ENCODE measurements around the gene NCAM1.

The NCAM1 gene

DNA sequence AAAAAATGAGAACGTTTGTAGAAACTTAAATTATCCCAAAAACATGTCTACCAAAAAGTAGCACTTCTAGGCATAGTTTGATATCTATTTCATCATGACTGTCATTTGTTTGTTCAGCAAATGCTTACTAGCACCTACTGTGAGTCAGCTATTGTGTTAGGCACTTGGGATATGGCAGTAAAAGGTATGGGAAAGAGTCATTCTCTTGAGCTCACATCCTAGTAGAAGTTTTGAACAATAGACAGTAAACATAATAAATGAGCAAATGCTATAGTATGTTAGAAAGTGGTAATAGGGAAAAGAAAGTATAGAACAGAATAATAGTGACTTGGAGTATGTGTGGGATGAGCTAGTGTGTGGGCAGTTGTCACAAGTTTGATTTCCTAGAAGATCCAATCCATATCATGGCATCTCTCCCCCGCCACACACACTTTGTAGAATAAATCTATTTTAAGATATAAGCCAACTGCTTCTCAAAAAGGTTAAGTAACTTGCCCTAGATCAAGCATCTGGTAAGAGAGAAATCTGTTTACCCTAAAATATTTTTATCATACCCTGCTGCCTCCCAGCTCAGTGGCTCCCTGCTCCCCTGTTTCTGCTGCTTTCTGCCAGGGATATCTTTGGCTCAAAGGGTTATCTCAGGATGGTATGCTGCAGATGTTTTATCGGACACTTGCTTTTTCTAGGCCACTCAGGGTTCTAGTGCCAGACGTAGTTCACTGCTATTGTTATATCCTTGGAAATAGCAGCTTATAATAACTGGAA lies 129.7 kb downstream of the NCAM1 start:
- no peak for FAIRE-seq

DNA sequence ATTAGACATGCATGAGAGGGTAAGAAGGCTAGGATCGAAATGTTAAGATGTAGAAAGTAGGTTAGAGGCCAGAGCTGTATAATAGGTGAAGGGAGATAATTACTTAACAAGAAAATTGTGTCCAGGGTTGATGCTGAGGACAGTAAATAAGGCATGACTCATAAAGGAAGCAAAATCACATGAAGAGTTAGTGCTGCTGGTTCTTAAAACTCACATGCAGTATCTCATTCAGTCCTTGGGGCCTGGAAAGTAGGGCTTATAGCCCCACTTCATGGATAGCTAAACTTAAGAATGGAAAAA lies 130.2 kb downstream of the NCAM1 start:
- no peak for FAIRE-seq

DNA sequence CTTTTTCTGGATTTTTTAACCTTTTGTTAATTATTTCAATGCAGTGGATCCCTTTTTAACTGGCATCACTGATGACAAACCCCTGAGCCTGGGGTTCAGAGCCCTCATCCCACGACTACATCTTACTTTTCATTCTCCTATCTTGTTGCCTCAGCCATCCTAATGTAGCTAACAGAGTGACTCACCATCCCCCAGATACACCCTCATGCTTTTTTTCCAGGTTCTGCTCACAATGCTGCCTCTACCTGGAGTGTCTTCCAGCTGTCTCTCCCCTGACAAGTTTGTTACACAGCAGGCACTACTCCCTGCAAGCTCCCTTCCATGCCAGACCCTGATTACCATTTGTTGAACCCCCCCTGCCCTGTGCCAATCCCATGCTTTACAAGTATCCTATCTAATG lies 135.4 kb downstream of the NCAM1 start:
- no peak for FAIRE-seq

DNA sequence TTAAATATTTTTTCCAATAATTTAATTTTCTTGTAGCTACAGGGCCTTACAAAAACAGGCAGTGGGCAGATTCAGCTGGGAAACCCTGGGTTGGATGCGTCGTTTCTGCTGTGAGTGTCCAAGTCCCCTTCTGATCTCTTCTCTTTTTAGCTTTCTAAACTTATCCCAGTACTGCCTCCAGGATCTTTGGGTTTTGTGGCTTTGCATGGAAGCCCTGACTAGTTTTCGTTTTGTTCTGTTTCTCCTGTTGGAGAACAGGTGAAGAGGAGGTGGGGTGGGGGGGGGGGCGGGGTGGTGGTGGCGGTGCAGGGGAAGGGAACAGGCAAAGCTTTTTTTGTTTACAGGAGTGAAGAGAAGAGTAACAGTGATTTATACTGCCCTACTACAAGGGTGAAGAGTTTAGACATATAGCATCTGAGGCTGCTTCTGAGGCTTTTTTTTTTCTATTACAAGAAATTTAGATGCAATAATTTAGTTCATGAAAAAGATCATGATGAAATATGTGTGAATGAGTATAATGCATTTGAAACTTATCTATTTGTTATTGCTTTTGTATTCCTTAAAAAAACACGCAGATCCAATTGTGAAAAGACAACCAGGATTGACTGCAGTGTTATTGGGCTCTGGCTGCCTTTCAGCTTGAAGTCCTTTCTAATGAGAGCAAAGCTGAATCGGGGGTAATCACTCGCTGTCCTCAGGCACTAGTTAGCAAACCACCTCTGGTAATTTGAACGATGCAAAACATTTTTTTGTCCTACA lies 142.9 kb downstream of the NCAM1 start:
- FAIRE-seq = no peak

DNA sequence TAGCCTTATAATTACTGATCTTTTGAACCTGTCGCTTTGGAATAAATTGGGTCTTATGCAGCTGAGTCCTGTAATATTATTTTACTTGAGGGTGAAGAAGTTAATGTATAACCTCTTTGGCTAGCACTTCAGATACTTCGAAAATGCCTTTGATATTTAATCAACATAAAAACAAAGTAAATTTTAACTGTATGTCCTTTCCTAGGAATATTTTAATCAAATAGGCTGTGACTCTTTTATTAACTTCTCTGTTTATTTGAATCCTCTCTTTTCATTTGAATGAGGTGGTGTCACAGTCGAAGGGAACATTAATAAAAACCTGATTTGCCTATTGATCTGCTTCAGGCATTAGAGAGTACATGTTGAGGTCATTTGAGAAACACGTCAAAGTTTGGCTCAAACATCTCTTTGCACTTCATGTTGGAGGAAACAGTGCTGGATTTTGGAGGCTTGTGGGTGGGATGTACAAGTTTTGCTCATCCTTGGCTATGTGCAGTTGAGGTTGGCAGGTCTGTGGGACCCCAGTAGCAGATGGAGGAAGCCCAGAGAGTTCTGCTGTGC lies 143.6 kb downstream of the NCAM1 start:
- FAIRE-seq = no peak

DNA sequence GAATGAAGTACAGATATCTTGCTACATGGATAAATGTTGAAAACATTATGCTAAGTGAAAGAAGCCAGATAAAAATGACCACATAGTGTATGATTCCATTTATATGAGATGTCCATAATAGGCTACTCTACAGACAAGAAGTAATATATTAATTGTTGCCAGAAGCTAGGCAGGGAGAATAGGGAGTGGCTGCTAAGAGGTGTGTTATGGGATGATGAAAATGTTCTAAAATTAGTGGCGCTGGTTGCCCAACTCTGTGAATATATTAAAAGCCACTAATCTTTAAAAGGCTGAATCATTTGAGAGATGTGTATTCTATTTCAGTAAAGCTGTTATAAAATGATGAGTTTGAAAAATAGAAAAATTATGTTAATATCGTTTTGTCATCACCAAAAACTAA lies 144.4 kb downstream of the NCAM1 start:
- FAIRE-seq = no peak

DNA sequence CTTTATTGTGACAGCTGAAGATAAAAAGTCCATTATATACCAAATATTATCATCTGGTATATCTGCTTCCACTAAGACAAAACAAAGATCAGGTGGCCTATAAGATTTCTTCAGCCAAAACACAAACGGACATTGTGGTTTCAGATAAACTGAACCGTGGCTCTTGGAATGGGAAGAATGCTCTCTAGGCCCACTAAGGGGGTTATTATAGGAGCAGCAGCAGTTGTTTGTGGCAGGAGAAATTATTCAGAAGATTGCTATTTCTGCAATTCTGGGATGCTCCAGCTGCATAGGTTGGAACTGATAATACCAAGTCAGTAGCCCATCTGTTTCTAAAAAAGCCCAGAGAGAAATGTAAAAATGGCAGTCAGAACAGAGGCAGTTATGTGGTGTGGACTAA lies 145.3 kb downstream of the NCAM1 start:
- no peak for FAIRE-seq

DNA sequence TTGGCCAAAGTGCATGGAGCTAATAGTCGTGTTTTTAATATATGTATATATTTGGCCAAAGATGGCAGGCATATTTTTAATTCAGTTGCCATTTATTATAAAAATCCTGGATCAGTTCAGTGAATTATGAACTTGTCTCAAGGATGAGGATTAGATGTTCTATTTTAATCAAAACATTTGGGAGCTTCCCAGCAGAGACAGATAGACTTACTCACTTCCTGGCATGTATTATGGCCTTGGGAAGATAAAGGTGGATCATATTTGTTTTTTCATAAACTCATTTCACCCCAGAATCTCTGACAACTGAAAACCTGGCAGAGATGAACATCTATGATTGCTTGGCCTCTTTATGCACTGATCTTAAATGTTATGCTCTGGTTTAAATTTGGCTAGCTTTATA lies 148.8 kb downstream of the NCAM1 start:
- FAIRE-seq = no peak

DNA sequence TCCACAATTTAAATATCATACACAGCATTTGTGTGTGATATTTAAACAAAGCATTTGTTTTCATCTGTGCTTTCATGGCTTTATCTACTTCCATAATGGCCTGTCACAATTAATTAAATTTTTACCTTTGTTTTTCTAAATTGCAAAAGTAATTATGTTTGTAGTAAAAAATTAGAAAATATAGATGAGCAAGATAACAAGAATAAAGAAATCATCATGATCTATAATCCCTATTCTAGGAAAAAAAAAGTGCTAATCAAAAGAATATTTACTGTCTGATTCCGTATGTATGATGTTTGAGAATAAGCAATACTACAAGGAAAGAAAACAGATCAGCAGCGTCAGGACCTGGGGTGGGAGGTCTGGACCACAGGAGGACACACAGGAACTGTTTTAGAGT lies 149.9 kb downstream of the NCAM1 start:
- no peak for FAIRE-seq

DNA sequence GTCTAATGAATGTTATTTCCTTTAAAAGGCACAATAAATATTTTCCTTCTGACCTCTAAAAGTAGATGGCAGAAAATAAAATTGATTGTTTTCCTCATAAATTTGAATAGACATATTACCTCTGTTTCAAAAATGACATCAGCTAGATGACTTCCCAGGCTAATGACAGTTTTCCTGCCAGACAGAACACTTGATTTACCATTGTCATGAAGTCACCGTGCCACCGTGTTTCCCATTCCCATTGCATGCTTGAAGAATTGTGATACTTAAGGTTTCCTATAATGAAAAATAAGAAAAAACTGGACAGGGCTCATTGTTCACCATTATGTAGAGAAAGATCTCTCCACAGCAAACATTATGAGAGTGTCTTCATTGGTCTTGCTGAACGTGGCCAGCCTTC lies 151.1 kb downstream of the NCAM1 start:
- FAIRE-seq = no peak

DNA sequence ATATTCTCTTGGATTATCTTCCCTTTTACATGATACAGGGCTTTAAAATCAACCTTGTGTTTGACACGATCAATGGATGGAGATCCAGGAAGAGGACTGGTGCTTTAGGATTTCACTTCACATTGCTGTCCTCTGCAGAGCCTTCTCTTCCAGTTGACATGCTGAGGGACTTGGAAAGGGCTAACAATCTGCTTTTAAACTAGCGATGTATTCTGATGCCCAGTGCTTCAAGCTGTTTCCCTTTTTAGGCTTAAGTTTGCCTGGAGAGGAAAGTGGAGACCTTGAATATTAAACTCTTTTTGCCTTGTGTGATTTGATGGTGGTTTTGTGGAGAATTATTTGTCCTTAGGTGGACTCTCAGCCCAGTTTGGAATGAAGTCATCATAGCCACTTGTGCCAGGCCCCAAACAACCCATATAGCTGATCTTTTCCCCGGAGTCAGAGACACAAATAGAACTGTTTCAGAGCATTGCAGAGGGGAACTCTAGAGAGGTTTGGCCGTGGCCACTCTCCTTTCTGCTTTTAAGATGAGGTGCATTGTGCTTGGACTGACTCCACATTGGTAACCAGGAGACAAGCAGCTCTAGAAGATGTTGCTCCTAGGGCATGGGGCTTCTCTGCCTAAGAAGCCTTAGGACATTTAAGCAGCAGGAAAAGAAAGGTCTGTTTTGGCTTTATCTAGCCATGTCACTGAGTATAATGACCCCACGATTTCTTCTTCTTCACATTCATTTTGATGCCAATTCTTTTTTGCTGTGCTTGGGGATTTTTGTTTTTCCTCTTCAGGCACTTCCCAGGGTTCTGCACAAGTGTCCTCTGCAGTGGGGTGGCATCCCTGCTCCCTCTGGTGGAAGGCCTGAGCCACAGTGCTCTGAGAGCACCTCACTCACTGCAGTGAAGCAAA lies 152.8 kb downstream of the NCAM1 start:
- FAIRE-seq = no peak

DNA sequence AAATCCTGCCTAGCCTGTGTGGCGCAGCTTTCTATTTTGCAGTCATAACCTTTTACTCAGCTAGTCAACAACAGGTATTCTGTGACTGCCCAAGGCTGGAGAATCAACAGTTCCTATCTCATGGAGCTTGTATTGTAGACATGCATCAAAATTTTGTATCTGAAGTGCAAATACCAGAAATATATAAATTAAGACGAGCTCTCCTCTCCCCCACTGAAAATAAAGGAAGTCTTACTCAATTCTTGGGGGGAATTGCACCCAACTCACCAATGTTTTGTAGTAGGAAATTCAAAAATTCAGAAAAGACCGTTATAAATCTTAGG lies 153.4 kb downstream of the NCAM1 start:
- FAIRE-seq = no peak

DNA sequence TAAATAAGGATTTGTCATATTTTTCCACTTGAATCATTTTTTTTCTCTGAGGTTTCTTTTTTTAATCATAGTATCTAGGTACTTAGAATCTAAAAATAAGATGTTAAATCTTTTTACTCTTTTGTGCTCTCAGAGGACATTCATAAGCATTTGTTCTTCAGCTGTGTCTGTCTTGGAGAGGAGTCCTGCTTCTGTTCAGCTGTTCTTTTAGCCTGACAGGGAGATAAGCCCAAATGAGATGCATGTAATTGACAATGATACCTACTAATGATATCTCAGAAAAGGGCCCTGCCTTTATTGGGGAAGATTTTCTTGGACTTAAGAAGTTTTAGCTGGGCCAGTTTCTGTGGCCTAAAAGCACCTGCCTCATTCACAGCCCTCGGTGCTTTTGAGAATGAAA lies 156.9 kb downstream of the NCAM1 start:
- no peak for FAIRE-seq

DNA sequence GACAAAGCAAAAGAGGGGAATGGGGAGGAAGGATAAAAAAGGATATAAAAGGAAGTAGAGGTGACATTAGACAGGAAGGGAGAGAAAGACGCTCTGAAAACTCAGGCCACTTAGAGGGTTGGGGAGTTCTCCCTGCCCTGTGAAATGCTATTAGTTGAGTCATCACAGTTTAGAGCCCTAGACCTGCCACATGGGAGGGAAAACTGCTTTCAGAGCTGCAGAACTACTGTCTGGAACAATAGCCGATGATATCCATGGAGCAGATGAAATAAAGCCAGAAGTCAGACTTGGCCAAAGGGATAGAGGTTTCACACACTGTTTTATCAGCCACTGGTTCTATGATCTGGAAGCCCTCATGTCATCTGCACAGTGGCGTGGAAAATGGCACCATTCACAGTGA lies 157.9 kb downstream of the NCAM1 start:
- FAIRE-seq = no peak

DNA sequence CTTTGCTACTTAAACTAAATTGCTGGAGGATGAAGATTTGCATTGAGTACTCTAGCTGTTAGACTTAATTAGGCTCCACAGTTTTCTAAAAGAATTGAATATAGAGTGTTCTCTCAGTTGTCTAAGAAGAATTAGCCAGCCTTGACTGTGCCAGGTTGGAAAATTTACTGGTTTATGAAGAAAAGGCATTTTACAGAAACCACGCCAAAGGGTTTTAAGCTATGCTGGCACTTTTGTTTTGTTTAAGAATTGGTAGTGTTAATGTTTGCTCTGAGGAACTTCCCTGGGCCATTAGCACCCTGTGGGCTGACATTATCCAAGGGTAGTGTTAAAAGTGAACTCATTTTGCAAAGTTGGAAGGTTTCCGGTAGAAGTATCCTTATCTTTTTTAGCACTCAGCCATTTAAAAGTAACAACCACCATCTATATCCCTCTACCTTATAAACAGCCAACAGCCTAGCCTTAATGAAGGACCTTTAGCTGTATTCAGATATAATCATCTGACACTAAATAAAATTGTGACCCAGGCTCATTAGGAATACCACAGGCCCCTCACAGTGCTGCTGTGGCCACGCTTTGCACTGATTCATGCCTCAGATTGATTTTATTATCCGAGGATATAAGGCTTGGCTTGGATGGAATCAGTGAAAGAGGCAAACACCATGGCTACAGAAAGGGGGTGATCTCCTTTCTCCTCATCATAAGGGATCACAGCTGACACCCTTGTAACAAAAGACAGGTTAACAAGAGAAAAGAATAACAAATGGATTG lies 158.9 kb downstream of the NCAM1 start:
- no peak for FAIRE-seq

DNA sequence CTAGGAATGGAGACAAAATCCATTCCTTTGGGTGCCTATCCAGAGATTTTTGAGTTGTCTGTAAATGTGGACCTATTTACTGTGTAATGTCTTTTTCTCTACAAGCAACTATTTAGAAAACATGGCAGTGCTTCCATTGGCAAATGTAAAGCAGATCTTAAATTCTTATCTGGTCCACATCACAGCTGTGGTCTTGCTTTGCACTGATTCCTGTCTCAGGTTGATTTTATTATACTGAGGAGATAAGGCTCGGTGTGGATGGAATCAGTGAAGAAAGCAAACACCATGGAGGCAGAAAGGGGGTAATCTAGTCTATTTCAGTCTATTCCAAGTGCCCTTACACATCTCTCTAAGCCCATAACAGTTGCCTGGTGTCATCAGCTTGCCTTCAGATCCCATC lies 160.5 kb downstream of the NCAM1 start:
- no peak for FAIRE-seq

DNA sequence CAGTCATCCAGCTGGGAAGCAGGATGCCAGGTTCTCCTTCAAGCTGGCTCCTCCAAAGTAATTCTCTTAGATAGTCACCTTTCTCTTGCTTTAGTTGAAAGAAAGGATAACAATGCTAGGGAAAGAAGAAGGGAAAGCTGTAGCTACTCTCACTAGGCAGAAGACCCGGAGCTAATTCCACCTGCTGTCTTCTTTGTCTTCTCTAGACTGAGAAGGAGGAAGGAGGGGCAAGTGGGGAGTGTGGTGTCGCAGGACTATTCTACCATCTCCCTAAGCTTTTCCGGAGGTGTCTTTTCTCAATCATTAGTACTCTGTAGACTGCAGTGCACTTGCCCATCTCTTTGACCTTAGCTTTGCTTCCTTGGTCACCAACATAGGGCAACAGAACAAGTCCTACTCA lies 162.8 kb downstream of the NCAM1 start:
- no peak for FAIRE-seq

DNA sequence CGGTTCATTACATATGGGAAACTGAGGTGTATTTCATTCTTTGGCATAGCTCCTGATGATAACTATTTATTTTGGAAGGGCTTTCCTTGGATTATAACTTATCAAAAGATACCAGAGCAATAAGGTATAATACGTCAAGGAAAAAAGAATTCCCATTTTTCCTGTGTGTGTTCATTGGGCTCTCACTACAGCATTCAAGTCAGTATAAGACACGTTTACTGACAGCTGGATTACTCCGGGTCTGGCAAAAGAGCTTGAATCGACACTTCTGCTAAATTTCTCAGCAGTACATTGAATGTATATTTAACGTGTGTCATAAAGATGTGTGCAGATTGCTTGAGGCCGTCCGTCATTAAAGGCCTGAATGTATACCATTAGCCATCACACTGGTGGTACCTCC lies 163.4 kb downstream of the NCAM1 start:
- no peak for FAIRE-seq

DNA sequence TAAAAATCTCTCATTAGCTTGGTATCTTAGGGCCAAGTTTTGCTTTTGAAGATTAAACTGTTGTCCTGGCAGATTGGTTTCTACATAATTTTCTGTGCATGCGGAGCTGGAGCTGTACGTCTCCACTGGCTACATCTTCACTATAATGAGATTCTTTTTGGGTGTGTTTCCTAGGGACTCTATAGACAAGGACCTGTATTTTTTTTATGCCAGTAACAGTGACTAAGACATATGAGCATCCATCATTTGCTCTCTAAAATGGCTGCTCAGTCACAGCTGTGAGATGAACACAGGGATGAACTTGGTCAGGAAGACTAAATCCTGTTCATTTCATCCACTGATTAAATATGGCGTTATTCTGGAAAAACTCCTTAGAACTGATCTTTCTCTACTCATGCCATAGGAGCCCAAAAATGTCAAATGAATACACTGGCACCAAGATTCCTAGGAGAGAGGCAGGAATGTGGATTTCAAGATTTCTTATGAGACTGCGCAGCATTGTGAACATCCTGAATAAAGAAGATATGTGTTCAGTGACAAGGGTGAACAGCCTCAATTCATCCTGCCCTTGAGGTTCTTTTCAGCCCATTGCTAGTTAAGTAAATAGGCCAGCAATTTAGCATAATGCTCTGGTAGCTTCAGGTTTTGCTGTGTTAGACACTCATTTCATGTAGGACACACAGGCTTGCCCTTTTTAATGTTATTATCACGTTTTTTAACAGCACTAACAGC lies 168.2 kb downstream of the NCAM1 start:
- FAIRE-seq = no peak

DNA sequence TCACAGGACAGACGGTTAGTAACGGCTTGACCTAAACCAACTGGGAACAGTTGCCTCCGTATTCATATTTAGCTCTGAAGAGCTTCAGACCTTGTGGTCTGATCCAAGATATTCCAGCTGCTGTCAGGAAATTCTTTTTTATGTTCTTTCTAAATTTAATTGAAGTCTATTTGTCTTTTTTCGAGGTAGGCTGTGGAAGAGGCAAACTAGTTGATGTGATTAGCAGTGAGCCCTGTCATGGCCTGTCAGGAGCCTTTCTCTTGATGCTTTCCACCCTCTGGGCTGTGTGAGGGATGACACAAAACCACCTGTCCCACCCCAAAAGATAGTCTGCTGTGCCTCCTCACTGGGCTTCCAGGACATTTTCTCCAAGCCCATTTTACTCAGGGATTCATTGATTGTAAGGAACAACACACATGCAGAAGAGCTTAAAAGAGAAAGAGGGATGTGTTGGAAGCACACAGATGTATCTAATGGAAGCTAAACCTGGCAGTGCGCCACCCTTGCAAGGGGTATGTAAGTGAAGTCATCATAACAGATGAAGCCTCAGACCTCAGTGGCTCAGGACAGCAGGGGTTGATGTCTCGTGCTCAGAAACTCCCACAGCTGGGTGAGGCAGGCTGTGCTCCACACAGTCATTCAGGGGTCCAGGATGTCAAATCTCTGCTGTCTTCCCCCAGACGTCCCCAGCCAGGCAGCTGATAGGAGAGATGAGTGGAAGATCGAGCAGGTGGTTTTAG lies 170.0 kb downstream of the NCAM1 start:
- FAIRE-seq = no peak

DNA sequence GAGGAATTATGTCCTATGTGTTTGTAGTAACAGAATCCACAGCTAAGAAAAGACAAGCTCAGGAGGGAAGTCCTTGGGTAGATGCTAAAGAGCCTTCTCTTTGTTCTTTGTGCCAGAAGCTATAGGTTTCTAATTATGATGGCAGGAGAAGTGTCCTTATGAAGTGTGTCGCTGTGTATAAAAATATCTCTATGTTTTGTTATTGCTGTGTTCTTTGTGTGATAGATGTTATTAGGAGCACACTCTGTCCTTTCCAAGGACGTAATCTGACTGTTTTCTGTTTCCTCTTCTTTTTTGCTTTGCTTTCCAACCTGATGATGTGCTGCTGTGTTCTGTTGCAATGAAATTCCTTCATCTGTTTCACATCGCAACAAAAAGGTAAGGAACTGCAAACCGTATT lies 171.9 kb downstream of the NCAM1 start:
- FAIRE-seq = no peak

All from A204.1 (cell line).